HG03442 (cell line): Measurements from ENCODE around the gene GNAI3.

Experiments used
- ATAC-seq: cut with Tn5 transposase; IDR thresholded peaks from one replicate; pipeline ENCODE4 v1.9.1; 2021; ENCODE audit warnings: mild to moderate bottlenecking, moderate library complexity; ENCODE audit not compliant: unreplicated experiment

GNAI3 gene

GRCh38 chr1:109622137-109622892 lies 73.9 kb downstream of the GNAI3 start:
- ATAC-seq, result no peak

- ATAC-seq, result no peak
These were observed 74.5 kb downstream of the GNAI3 start for GRCh38 chr1:109622895-109623294.

- no peak for ATAC-seq
These were observed 75.3 kb downstream of the GNAI3 start for GRCh38 chr1:109623601-109624161.

GRCh38 chr1:109624201-109625010 lies 76.0 kb downstream of the GNAI3 start:
- no peak for ATAC-seq

GRCh38 chr1:109625176-109625575 lies 76.8 kb downstream of the GNAI3 start:
- no peak for ATAC-seq

- ATAC-seq, result no peak
These were observed 77.5 kb downstream of the GNAI3 start for GRCh38 chr1:109625601-109626560.

- no peak for ATAC-seq
These were observed 78.4 kb downstream of the GNAI3 start for GRCh38 chr1:109626682-109627408.

GRCh38 chr1:109627692-109628399 lies 79.4 kb downstream of the GNAI3 start:
- ATAC-seq, result no peak

- ATAC-seq, result no peak
These were observed 80.3 kb downstream of the GNAI3 start for GRCh38 chr1:109628540-109629321.

GRCh38 chr1:109629372-109630030 lies 81.1 kb downstream of the GNAI3 start:
- ATAC-seq, result no peak

GRCh38 chr1:109630081-109630897 lies 81.9 kb downstream of the GNAI3 start:
- ATAC-seq, result no peak

- ATAC-seq, result no peak
These were observed 82.6 kb downstream of the GNAI3 start for GRCh38 chr1:109630898-109631512.

- no peak for ATAC-seq
These were observed 83.4 kb downstream of the GNAI3 start for GRCh38 chr1:109631513-109632505.

- no peak for ATAC-seq
These were observed 84.4 kb downstream of the GNAI3 start for GRCh38 chr1:109632671-109633346.

GRCh38 chr1:109634292-109634691 lies 85.9 kb downstream of the GNAI3 start:
- ATAC-seq, result no peak
